Chondrocyte (in vitro differentiated cells): ENCODE measurements around the gene ACAT2. TPM values are rescaled to one million over a fixed set of nuclear protein-coding genes. Genes with fewer than 3 reads are reported as not detected.

Experiments
- DNase-seq: peaks from one replicate; pipeline ENCODE4 v3.0.0; 2021; ENCODE audit warnings: mixed read lengths, low spot score
- H3K27ac Mint-ChIP-seq: one replicate; pipeline ENCODE4 v1.8.0; 2021; ENCODE audit warnings: mild to moderate bottlenecking, moderate library complexity, mixed read lengths; ENCODE audit not compliant: unreplicated experiment
- H3K27me3 Mint-ChIP-seq: 2 replicates; pipeline ENCODE4 v1.8.0; 2021; ENCODE audit warnings: low read depth, mixed read lengths
- H3K36me3 Mint-ChIP-seq: 2 replicates; pipeline ENCODE4 v1.8.0; 2021; ENCODE audit warnings: low read depth, mixed read lengths
- H3K4me1 Mint-ChIP-seq: 2 replicates; pipeline ENCODE4 v1.8.0; 2021; ENCODE audit warnings: low read depth, mild to moderate bottlenecking, mixed read lengths
- H3K4me3 Mint-ChIP-seq: one replicate; pipeline ENCODE4 v1.8.0; 2021; ENCODE audit warnings: mild to moderate bottlenecking, moderate library complexity, mixed read lengths; ENCODE audit not compliant: unreplicated experiment
- H3K9me3 Mint-ChIP-seq: 2 replicates; pipeline ENCODE4 v1.8.0; 2021; ENCODE audit warnings: low read depth, mixed read lengths
- total RNA-seq: library from RNA; stranded (reverse); gene quantifications from 3 replicates; pipeline ENCODE4 v1.2.1, GENCODE V29; 2021
- TF ChIP-seq, protein P1 (sequence below): fragments of 200-600 bp; sonication (generic); IDR thresholded peaks from 2 replicates; pipeline ENCODE4 v1.5.0; 2021; ENCODE audit warnings: antibody characterized with exemption, mild to moderate bottlenecking, moderate library complexity

Gene ACAT2
- total RNA-seq, 1 donor from 2014 or later = 36.0 TPM

DNA sequence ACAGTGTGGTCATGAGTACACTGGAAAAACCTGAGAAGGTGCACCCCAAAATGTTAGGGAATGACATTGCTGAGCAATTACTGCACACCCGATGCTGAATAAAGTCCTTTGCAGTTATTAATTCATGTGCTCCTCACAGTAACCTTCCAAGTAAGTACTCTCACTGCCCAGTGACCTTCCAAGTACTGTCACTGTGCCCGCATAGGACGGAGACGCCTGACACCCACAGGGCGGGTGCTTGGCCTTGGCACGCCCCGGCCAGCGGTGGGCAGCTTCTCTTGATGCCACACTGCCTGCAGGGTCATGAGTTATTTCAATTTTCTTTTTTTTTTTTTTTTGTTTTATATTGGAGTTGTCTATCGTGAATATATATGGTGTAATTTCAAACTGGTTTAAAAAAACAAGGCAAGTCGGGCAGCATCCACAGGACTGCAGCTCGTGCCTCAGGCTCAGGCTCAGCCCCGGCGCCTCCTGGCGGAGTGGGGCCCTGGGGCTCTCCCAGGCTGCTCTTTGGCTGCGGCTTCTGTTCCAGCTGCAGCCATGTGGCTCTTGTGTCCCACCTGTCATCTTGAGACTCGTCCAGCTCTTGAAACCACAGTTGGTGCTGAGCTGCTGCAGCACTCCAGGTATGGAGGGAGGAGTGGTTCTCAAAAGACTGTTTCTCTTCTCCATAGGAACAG is 65.3 kb downstream of the ACAT2 start:
- H3K9me3 Mint-ChIP-seq = no peaks in the 10 kb centered on the region
- H3K4me1 Mint-ChIP-seq = peaks cover 14% of the 10 kb centered on the region
- TF ChIP-seq, protein P1, sequence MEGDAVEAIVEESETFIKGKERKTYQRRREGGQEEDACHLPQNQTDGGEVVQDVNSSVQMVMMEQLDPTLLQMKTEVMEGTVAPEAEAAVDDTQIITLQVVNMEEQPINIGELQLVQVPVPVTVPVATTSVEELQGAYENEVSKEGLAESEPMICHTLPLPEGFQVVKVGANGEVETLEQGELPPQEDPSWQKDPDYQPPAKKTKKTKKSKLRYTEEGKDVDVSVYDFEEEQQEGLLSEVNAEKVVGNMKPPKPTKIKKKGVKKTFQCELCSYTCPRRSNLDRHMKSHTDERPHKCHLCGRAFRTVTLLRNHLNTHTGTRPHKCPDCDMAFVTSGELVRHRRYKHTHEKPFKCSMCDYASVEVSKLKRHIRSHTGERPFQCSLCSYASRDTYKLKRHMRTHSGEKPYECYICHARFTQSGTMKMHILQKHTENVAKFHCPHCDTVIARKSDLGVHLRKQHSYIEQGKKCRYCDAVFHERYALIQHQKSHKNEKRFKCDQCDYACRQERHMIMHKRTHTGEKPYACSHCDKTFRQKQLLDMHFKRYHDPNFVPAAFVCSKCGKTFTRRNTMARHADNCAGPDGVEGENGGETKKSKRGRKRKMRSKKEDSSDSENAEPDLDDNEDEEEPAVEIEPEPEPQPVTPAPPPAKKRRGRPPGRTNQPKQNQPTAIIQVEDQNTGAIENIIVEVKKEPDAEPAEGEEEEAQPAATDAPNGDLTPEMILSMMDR = no peak
- no peak overlapping the region for H3K4me3 Mint-ChIP-seq
- peaks cover 2% of the 10 kb centered on the region for H3K27me3 Mint-ChIP-seq
- no peak overlapping the region for H3K27ac Mint-ChIP-seq
- no peak for DNase-seq
- H3K36me3 Mint-ChIP-seq = no peaks in the 10 kb centered on the region

DNA sequence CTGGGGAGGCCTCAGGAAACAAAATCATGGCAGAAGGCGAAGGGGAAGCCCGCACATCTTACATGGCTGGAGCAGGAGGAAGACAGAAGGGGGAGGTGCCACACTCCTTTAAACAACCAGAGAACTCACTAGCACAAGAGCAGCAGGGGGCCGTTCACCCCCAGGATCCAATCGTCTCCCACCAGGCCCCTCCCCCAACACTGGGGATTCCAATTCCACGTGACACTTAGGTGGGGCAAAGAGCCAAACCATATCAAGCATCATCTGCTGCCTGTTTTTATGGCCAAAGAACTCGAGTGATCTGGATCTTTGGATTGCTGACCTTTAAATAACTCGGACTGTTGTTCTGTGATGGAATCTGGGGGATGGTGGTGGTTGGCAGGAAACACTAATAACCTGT is 66.2 kb downstream of the ACAT2 start:
- no peak for DNase-seq
- H3K27ac Mint-ChIP-seq = no peak overlapping the region
- TF ChIP-seq, protein P1 = no peak
- no peak overlapping the region for H3K4me3 Mint-ChIP-seq
- no peaks in the 10 kb centered on the region for H3K36me3 Mint-ChIP-seq
- no peaks in the 10 kb centered on the region for H3K9me3 Mint-ChIP-seq
- no peaks in the 10 kb centered on the region for H3K27me3 Mint-ChIP-seq
- H3K4me1 Mint-ChIP-seq = peaks cover 14% of the 10 kb centered on the region

Other genes with a start within 250 kb of the ACAT2 start
- 57.1 to 87.3 TPM (median 61.5 TPM) in 3 replicates for gene SOD2, start 68.8 kb upstream of the ACAT2 start, total RNA-seq
- gene WTAP, start 34.5 kb upstream of the ACAT2 start, total RNA-seq = 65.0 to 72.3 TPM (median 65.9 TPM) in 3 replicates
- 169 to 200 TPM (median 175 TPM) in 3 replicates for gene TCP1, start 27.6 kb downstream of the ACAT2 start, total RNA-seq
- 52.2 to 70.6 TPM (median 53.1 TPM) in 3 replicates for gene MRPL18, start 28.4 kb downstream of the ACAT2 start, total RNA-seq
- gene PNLDC1, start 38.2 kb downstream of the ACAT2 start, total RNA-seq = not detected in 3 replicates
- gene MAS1, start 128.9 kb downstream of the ACAT2 start, total RNA-seq = not detected in 3 replicates
- 205 to 247 TPM (median 242 TPM) in 3 replicates for gene IGF2R, start 207.0 kb downstream of the ACAT2 start, total RNA-seq